ENCODE measurements around the gene UBE2K. TPM values are rescaled to one million over a fixed set of nuclear protein-coding genes. Genes with fewer than 3 reads are reported as not detected.

UBE2K gene
- total RNA-seq, 1 experiment from 2014 or later, result 126 TPM

GRCh38 chr4:39761005-39761667, 63.2 kb downstream of the UBE2K start:
- H3K4me3 ChIP-seq (replicated peaks in 1 of 2; ENCODE audit: low read depth in 1 of 2, low read length in 2 of 2), result no peak overlapping the region
- RAD21 ChIA-PET (ENCODE audit: low non-redundant PET in 1 of 2, low total read pairs in 2 of 2, uncharacterized antibody in 2 of 2, unreplicated experiment in 2 of 2), result no interaction called here
- POLR2A ChIA-PET, result no interaction called here
- no peaks in the 10 kb centered on the region for H3K9me2 ChIP-seq (ENCODE audit: insufficient read depth)
- TF ChIP-seq CEBPB (IDR thresholded peaks at IDR 0.05; ENCODE audit: low read depth), result no peak
- no peak for TF ChIP-seq SIN3A (IDR thresholded peaks at IDR 0.05; ENCODE audit: low read depth)
- no peak for TF ChIP-seq JUND (IDR thresholded peaks at IDR 0.05)
- no peak for TF ChIP-seq SP1 (IDR thresholded peaks at IDR 0.05; ENCODE audit: low read depth)
- no peak for TF ChIP-seq SRF (IDR thresholded peaks at IDR 0.05; ENCODE audit: low read depth)
- no peak for TF ChIP-seq EGR1 (IDR thresholded peaks at IDR 0.05; ENCODE audit: low read depth)
- no peak for TF ChIP-seq ZFX (IDR thresholded peaks at IDR 0.05)
- TF ChIP-seq EZH2phosphoT487 (IDR thresholded peaks at IDR 0.05; ENCODE audit: borderline replicate concordance), result no peak
- TF ChIP-seq, protein P1, sequence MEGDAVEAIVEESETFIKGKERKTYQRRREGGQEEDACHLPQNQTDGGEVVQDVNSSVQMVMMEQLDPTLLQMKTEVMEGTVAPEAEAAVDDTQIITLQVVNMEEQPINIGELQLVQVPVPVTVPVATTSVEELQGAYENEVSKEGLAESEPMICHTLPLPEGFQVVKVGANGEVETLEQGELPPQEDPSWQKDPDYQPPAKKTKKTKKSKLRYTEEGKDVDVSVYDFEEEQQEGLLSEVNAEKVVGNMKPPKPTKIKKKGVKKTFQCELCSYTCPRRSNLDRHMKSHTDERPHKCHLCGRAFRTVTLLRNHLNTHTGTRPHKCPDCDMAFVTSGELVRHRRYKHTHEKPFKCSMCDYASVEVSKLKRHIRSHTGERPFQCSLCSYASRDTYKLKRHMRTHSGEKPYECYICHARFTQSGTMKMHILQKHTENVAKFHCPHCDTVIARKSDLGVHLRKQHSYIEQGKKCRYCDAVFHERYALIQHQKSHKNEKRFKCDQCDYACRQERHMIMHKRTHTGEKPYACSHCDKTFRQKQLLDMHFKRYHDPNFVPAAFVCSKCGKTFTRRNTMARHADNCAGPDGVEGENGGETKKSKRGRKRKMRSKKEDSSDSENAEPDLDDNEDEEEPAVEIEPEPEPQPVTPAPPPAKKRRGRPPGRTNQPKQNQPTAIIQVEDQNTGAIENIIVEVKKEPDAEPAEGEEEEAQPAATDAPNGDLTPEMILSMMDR (IDR thresholded peaks at IDR 0.05 in 2 of 3, conservative IDR thresholded peaks at IDR 0.05 in 1 of 3; ENCODE audit: borderline replicate concordance in 1 of 3, insufficient read depth in 1 of 3, low read depth in 2 of 3, low read length in 2 of 3), result no peak
- no peak for TF ChIP-seq MAX (IDR thresholded peaks at IDR 0.05)
- TF ChIP-seq YY1 (IDR thresholded peaks at IDR 0.05; ENCODE audit: extremely low read depth, insufficient replicate concordance, low read depth, low read length), result no peak
- no peak for TF ChIP-seq FOSL1 (IDR thresholded peaks at IDR 0.05; ENCODE audit: low read depth)
- no peak for TF ChIP-seq CBX3 (IDR thresholded peaks at IDR 0.05; ENCODE audit: low read depth)
- TF ChIP-seq, protein P2, sequence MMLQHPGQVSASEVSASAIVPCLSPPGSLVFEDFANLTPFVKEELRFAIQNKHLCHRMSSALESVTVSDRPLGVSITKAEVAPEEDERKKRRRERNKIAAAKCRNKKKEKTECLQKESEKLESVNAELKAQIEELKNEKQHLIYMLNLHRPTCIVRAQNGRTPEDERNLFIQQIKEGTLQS (IDR thresholded peaks at IDR 0.05), result no peak
- TF ChIP-seq, protein P3, sequence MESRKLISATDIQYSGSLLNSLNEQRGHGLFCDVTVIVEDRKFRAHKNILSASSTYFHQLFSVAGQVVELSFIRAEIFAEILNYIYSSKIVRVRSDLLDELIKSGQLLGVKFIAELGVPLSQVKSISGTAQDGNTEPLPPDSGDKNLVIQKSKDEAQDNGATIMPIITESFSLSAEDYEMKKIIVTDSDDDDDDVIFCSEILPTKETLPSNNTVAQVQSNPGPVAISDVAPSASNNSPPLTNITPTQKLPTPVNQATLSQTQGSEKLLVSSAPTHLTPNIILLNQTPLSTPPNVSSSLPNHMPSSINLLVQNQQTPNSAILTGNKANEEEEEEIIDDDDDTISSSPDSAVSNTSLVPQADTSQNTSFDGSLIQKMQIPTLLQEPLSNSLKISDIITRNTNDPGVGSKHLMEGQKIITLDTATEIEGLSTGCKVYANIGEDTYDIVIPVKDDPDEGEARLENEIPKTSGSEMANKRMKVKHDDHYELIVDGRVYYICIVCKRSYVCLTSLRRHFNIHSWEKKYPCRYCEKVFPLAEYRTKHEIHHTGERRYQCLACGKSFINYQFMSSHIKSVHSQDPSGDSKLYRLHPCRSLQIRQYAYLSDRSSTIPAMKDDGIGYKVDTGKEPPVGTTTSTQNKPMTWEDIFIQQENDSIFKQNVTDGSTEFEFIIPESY (IDR thresholded peaks at IDR 0.05; ENCODE audit: extremely low read depth, insufficient replicate concordance, low read length), result no peak
- TF ChIP-seq POLR2AphosphoS5 (IDR thresholded peaks at IDR 0.05; ENCODE audit: low read depth, low read length), result no peak
- TF ChIP-seq ELF1 (IDR thresholded peaks at IDR 0.05; ENCODE audit: borderline replicate concordance, low read depth), result no peak
- no peak for TF ChIP-seq POLR2A (IDR thresholded peaks at IDR 0.05; ENCODE audit: borderline replicate concordance, extremely low read depth, insufficient read depth, insufficient read length)
- no peak for TF ChIP-seq RAD21 (IDR thresholded peaks at IDR 0.05; ENCODE audit: low read depth)
- DNase-seq (ENCODE audit: low read depth, low spot score), result no peak
- no peak for ATAC-seq
- H3K4me2 ChIP-seq (ENCODE audit: low read length), result no peak overlapping the region
- peaks cover 66% of the 10 kb centered on the region for H3K79me2 ChIP-seq (ENCODE audit: insufficient read depth, low read length)
- H3K36me3 ChIP-seq (ENCODE audit: control insufficient read depth in 1 of 2, insufficient read depth in 2 of 2, low read length in 2 of 2), result peaks cover 2 to 24% of the 10 kb centered on the region in 2 experiments; a peak in 2 of 4 replicates
- H3K4me1 ChIP-seq (ENCODE audit: control insufficient read depth in 1 of 2, insufficient read depth in 2 of 2, low read length in 2 of 2), result no peaks in the 10 kb centered on the region
- CTCF ChIA-PET, result no interaction called here
- intact Hi-C loops (cut with micrococcal nuclease), result no loop called here
- no peak overlapping the region for H2AFZ ChIP-seq (ENCODE audit: low read depth, low read length, poor library complexity, severe bottlenecking)
- no peak overlapping the region for H3K27ac ChIP-seq (ENCODE audit: low read depth, low read length)
- no peaks in the 10 kb centered on the region for H3K27me3 ChIP-seq (ENCODE audit: insufficient read depth, low read length)
- no peaks in the 10 kb centered on the region for H3K9me3 ChIP-seq (ENCODE audit: control insufficient read depth in 1 of 2, insufficient read depth in 1 of 2, low read depth in 1 of 2, low read length in 2 of 2)
- H3K9ac ChIP-seq (ENCODE audit: low read length), result no peak overlapping the region
- no TSS peak for BruUV-seq (replicated peaks)
- H4K20me1 ChIP-seq (ENCODE audit: insufficient read depth), result 0 out of 2 replicates have a peak, but pooled peaks cover 4% of the 10 kb centered on the region
